Neural cell (in vitro differentiated cells): ENCODE measurements around the gene DNAH8.

Experiments used
- CTCF ChIP-seq: fragments of 450-650 bp; IDR thresholded peaks from 2 replicates; pipeline ENCODE4 v1.5.1; 2014; ENCODE audit warnings: antibody characterized with exemption, mild to moderate bottlenecking, moderate library complexity; ENCODE audit not compliant: poor library complexity, severe bottlenecking
- EZH2 ChIP-seq: fragments of 200-600, 300-800 bp; shearing (Covaris generic), sonication (generic); IDR thresholded peaks from 2 replicates; pipeline ENCODE4 v1.6.1; 2014; ENCODE audit warnings: antibody characterized with exemption, low read length, borderline replicate concordance, mild to moderate bottlenecking; ENCODE audit not compliant: insufficient read depth, poor library complexity, severe bottlenecking
- POLR2AphosphoS5 ChIP-seq: IDR thresholded peaks from 2 replicates; pipeline ENCODE4 v1.6.1; 2012
- REST ChIP-seq: IDR thresholded peaks from 2 replicates; pipeline ENCODE4 v1.6.1; 2012; ENCODE audit warnings: borderline replicate concordance
- SMC3 ChIP-seq: fragments of 450-650 bp; conservative IDR thresholded peaks from 2 replicates; pipeline ENCODE4 v1.6.1; 2014; ENCODE audit warnings: antibody characterized with exemption, mild to moderate bottlenecking, moderate library complexity; ENCODE audit not compliant: poor library complexity
- TAF1 ChIP-seq: IDR thresholded peaks from 2 replicates; pipeline ENCODE4 v1.6.1; 2012; ENCODE audit warnings: low read depth

DNA sequence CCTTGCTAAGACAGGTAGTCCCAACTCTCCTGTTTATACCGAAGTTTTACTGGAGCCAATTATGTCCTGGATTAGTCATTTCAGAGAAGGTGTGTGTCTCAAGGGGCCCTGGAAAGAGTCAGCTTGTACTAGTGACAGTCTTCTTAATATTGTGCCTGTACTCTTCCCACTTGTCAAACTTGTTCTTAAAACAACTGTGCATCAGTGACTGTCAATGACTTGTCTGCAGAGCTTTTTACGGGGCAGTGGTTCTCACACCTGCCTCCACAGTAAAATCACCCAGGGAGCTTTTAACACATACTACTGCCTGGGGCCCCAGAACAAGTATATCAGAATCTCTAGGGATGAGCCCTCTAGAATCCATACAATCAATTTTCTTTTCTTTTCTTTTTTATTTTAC, 305.0 kb downstream of the DNAH8 start:
- TF ChIP-seq TAF1 (no peak), REST (no peak), CTCF (no peak), EZH2 (no peak), POLR2AphosphoS5 (no peak), SMC3 (no peak)
